DMS53 treated with DMSO at 0.1 percent for 48 hours (cell line): ENCODE results near the gene ANO7.

Source experiments
- DNase-seq: peaks from one replicate; lab custom pipeline; 2025; ENCODE audit not compliant: unreplicated experiment; lab: John Stamatoyannopoulos, UW

The ANO7 gene

DNA sequence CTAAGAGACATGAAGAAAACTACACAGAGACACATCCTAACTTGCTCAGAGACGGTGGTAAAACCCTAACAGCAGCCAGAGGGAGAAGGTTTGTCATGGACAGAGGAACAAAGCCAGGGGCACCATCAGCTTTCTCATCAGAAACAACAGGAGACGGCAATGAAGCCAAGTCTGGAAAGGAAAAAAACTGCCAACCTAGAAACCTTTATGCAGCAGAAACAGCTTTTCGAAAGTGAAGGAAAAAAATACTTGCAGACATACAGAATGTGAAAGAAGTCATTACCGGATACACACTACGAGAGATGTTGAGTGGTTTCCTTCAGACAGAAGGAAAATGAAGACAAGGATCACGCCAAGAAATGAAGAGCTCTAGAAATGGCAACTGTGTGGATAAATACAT lies 55.9 kb downstream of the ANO7 start:
- no peak for DNase-seq

DNA sequence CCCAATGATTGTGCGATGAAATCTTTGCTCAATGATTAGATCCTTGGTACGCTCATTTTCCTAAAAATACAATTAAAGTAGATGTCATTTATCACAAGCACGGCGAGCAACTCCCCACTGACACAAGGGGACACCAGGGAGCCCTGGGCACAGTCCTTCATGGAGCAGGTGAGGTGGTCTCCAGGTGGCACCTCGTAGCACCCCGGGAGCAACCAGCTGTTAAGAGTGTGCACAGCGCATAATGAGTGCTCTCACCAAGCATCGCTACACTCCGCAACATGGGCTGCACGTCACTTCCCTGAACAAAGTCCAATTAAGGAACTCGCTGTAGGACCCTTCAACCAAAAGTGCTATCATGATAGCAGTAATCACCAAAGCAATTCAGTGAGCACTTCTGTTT lies 59.8 kb downstream of the ANO7 start:
- no peak for DNase-seq

DNA sequence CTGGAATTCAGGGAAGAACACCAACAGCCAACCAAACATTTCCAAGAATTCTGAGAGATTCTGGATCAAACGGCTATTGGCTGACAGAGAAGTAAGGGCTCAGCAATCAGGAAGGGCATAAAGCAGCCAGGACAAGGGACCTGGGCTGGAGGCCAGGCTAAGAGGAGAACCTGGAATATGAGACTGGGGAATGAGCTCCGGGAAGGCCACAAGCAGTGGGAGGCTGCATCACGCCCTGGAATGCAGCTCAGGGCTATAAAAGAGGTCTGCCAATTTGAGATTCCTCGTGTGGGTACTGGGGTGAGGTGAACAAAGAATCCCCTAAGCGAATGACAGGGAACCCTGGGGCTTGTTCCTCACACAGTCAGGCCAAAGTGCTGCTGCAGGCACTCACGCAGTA lies 60.4 kb downstream of the ANO7 start:
- no peak for DNase-seq

DNA sequence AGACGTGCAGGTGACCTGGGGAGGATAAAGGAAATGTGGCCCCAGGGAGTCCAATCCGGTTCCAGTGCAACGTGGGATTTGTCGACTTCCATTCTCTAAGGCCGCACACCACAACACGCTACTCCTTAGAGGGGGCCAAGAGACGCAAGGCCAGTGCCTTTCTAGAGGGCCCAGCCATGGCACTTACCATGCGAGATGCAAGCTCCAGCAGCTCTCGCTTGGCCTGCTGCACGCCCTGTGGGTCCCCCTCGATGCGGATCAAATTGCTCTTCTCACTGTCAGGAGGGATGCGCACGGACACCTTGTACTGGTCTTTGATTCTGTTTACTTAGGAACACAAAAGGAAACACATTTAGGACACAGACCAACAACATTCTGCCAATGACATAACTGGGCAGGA lies 61.2 kb downstream of the ANO7 start:
- no peak for DNase-seq

DNA sequence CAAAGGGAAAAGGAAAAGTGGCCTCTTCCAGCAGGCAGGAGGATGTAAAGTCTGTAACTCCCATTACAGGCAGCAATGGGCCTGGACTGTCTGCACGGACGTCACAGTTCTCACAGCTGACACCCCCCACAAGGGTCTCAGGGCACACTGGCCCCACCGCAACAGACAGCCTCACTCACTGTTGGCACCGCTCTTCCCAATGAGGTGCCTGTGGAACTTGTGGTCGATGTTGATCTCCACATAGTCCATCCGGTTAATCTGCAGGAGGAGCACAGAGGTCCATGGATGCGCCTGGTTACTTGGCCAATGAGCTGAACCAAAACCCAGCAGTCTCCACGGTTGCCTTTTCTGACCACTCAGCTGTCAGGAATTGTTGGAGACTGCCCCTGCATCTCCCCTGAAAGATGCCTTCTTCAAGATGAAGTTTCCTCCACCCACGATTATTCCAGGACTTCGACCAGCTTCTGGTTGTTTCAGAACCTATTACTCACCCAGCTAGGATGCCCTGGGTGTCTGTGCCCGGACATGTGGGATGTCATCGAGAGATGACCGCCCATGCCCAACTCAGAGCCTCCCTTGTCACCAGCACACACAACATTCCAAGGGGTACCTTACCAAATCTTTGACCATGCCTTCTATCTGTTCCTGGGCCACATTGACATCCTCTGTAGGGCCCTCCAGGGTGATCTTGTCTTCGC lies 64.5 kb downstream of the ANO7 start:
- no peak for DNase-seq

DNA sequence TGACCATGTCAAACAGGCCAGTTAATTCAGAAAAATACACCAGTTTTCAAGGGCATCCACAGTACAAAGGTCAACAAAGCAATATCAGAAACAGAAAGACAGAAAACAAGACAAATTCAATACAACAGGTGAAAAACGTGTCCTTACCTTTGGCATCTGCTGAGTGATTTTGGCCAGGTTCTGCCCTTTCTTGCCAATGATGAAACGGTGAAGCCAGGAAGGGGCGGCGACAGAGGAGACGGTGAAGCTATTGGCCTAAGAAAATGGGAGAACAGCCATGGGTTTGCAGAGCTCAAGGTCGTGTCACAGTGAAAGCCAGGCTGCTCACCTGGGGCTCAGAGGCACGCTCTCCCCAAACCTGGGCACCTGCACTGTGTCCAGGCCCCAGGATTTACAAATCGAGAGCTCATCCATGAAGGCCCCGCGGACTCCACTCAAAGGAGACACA lies 66.5 kb downstream of the ANO7 start:
- no peak for DNase-seq

DNA sequence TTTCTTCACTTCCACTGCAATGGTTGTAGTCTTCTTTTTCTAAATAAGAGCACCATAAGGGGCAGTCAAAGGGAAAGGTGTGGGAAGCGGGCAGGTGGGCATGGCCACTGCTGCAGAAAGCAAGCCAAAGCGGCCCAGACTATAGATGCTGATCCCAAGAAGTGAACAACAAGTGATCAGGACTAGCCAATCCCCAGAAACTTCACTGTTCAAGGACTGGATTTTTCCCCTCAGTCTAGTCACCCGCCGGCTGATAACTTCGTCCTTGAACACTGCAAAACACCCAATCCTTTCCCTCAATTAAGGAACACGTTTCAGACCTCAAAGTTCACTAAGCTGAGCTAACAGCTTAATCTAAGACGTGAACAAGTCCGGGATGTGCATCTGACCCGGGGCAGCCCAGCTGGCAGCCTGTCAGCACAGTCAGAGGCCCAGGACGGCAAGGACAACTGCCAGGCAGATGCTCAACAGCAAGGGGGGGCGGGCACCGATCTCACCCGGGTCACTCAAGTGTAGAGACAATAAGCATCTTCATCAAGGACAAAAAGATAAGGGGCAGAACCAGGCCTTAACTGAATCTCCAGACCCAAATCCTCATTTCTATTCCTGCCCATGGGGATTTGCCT lies 67.2 kb downstream of the ANO7 start:
- no peak for DNase-seq

DNA sequence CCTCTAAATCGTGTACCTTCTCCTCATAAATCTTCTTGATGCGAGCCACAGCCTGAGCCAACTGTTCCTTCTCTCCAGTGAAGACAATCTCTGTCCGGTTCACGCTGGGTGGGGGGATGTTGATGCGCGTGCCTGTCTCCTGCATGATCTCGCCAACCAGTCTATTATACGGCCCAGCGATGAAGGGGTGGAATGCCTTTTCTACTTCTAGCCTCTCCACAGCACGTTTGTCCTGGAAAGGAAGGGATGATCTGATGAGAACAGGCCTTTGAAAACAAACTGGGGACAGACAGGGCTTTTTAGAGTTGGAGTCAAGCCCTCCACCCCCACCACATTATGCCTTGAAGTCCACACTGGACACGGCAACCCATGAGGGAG lies 67.7 kb downstream of the ANO7 start:
- DNase-seq = no peak

DNA sequence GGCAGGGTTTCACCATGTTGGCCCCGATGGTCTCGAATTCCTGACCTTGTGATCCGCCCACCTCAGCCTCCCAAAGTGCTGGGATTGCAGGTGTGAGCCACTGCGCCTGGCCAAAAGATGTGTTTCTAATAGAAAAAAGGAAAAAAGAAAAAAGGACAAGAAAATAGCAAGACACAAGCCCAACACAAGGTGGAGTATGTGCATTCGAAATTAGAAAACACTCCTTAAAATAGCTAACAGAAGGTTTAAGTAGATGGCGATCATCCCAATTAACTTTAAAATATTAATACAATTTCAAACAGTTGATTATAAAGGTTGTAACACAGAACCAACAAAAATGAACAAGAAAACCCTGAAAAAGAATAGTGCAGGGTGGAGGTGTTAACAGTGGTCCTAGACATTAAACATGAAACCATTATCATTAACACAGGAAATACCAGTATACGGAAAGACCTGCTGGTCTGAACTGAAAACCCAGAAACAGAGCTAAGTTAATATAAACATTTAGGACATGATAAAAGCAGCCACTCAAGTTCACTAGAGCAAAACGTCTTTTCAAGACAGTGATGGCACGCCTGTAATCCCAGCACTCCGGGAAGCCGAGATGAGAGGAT lies 69.0 kb downstream of the ANO7 start:
- DNase-seq = no peak

DNA sequence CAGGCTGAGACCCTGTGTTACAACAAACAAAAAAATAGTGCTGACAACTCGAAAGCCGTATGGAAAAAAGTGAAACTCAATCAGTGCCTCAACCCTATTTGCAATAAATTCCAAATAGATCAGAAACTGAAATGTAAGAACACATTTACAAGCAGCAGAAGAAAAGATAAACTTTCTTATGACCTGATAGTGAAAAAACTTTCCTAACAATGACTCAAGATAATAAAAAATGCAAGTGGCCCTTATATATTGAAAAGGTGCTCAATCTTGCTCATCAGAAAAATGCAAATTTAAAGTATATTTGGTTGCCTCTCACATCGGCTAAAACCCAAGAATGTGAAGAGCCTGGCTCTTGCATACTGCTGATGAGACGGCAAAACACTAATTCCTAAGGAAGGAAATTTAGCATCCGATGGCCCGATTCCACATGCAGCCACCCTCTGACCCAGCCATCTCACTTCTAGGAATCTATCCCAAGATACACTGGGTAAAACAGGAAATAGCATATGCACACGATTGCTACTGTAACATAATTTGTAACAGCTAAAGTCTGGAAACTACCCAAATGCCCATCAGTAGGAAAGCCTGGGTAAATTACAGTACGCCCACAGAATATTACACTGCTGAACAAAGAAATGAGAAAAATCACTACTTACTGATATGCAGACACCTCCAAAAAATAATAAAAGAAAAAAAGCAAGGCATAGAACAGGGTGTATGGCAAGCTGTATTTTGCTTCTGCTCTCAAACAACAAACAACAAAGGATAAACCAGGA lies 70.2 kb downstream of the ANO7 start:
- DNase-seq = no peak

DNA sequence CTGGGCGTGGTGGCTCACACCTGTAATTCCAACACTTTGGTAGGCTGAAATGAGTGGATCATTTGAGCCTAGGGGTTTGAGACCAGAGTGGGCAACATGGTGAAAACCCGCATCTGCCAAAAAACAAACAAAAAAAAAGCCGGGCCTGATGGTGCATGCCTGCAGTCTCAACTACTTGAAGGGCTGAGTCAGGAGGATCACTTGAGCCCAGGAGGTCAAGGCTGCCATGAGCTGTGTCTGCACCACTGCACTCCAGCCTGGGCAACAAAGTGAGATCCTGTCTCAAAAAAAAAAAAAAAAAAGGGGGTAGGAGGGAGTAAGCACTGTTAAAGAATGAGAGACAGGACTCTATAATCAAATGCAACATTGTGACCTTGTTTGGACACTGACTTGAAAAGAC lies 72.4 kb downstream of the ANO7 start:
- DNase-seq = no peak

DNA sequence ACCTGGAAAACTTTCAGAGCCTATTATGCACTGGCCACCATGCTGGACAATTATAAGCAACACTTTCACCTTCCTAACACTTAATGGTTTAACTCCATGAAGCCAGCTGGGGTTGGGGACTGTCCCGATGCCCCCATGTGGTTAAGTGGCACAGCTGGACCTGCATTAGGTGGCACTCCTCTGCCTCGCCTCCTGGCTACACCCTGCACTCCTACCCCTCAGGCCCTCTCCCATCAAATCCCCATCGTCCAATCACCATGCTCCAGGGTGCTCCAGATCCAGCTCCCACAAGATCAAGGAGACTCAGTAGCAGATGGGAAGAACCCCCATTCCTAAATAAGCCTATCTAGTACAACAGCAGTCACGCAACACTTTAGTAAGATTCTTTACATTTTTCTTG lies 73.2 kb downstream of the ANO7 start:
- no peak for DNase-seq

DNA sequence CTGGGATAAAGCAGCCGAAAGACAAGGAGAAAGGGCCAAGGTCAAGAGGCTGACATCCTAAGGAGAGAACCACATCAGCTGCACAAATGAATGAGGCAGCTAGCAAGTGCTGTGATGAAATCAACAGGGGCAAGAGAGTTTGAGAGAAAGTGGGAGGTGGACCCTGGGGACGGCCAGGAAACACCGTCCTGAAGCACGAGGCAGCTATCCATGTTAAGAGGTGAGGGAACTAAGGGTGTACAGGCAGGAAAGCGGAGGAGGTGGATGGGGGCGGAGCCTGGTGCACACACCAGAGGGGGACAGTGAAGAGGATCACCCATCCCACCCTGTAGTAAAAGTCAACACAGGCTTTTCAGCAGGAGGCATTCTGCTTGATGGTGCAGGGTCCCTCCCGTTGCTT lies 74.6 kb downstream of the ANO7 start:
- no peak for DNase-seq

DNA sequence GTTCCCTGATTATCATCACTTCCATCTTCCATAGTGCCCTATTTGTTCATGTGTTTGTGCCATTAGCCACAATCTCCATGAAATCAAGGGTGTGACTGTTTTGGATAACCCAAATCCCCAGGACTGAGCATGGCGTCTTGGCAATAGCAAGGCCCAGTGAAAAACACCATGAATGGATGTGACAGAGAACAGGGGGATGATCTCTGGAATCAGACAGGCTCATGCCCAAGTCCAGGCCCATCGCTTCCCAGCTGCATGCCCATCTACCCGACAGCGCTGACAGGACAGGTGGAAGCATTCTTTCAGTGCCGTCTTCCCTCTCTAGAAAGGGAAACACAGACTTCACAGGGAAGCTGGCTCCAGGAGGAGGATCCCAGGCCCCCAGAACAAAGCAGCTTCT lies 77.0 kb downstream of the ANO7 start:
- DNase-seq = no peak

DNA sequence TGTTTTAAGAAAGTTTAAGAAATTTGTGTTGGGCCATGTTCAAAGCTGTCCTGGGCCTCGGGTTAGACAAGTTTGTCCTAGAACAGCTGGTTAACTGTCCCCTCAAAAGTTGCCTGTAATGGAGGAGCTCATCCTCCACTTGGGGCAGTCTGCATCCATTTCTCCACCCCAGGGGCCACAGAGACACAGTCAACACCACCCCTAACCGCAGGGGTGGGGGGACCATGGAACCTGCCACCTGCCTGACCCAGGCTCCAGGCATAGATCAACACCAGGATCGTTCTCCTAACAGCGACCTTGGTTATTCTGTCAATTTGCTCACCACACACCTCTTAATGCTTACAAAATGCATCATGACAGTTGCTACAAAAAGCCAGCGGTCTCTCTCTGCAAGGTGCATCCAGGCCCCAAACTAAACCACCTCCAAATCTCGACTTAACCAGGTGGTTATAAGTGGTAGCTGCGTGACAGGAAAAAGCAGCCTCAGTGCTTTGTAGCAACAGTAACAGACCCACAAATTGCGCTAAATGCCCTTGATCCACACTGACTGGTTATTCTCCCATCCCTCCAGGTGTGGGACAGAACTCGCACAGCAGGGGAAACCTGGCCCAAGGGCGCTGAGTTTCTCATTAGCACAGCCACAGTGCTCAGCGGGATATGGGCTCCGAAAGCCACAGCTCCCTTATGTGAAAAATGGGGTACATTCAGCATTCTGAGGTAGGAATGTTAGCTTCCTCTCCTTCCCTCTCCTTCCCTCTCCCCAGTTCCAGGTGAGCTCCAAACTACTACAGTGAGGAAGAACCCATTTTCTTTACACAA lies 79.0 kb downstream of the ANO7 start:
- no peak for DNase-seq

DNA sequence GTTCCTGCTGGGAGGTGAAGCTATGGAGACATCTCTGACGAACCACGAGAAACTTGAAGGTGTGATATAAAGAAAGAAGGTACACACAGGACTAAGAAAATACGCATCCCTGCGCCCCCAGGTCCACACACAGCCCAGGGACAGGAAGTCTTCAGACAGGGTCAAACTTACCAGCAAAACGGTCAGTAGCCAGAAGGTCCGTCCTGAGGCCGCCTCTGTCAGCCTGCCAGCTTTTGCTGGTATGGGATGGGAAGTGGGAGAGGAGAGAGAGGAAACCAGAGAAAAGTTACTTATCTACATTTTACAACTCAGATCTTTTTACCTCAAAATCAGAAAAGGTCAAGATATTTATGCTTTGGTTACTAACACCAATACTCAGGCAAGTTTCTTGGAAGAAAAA lies 79.8 kb downstream of the ANO7 start:
- no peak for DNase-seq

DNA sequence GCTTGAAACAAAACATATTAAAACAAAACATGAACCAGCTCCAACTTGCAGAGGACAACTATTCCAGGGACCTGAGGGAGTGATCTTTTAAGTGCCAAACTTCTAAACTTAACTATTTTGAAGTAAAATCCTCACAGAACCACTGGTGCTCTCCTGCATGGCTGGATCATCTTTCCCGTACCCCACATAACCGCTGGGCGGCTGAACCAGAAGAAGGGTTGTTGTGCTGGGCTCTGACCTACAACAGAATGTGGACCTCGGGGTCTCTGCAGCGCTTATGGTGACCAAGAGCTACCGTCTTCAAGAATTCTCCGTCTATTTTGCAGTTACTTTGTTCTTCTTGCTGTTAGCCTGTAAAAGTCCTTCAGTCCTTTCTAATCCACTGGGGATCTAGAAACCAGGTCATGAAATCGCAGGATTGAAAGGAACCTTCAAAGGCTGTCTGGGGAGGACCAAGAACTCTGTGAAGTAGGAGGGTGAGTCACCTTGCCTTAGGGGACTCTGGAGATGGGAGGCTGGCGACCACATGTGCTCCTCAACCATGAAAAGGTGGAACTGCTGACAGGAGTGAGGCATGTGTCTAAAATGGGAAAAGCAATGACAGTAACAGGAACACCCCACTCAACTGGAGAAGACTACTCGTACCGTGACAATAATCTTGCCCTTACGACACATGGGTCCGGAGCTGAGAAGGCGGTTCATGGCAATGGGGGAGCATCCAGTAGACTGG lies 80.4 kb downstream of the ANO7 start:
- no peak for DNase-seq

DNA sequence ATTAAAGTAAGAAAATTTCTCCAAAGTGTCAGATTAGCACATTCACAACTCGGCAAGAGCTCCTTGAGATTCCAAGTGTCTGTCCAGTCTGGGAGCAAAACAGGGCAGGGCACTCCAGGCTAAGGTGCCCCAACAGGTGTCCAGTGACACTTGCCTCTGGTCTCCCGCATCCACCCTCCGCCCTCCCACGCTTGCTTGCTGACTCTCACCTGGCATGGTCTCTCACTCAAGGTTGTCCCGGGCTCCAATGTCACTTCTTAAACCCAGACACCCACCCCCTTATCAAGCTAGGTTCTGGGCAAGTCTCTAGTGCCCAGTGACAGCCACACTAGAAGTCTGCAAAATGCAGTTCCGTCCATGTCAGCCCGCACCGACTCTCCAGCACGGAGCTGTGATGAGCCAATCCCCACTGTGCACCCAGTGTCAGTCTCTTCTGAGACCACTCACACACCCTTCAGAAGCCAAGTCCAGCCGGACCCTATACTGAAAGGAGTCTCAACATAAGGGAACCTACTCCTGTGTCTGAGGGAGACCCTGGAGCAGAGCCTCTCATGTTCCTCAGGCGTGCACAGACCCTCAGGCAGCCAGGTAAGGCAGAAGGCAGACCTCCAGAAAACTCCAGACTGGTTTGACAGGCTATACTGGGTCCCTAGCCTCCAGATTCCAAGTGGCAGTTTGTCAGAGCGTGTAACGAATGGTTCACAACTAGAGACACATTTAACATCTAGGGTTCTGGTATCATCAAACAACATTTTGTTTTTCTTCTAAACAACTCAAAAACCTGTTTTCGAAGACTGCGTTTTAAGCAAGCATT lies 81.4 kb downstream of the ANO7 start:
- no peak for DNase-seq

DNA sequence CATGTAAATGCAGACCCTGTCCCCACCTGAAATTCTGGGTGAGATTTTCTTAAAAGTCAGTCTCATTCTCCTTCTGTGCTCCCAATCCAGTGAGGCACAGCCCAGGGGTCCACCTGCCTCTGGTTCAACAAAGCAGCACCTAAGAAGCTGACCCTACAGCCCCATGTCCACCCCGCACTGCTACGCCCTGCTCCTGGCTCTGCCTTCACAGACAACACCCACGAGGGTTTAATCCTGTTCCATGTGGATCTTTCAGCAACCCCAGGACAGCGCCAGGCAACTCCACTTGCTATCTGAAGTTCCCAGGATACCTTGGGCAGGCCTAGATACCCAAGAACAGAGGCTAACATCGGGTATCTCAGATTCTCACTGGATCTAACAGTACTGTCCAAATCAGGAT lies 82.1 kb downstream of the ANO7 start:
- DNase-seq = no peak
